ENCODE results near the gene OPRD1.

Gene OPRD1

GRCh38 chr1:28796352-28797211 is 15.4 kb upstream of the OPRD1 start:
- TF ChIP-seq CEBPB (IDR thresholded peaks at IDR 0.05), result no peak
- 0 out of 2 replicates have a peak, but pooled peaks have one; percentile 21 for TF ChIP-seq RAD21 (IDR thresholded peaks at IDR 0.05; ENCODE audit: low read depth)

GRCh38 chr1:28800324-28800723 is 11.6 kb upstream of the OPRD1 start:
- TF ChIP-seq TEAD4 (IDR thresholded peaks at IDR 0.05) (no peak), RAD21 (IDR thresholded peaks at IDR 0.05; ENCODE audit: low read depth) (no peak), FOXM1 (IDR thresholded peaks at IDR 0.05; ENCODE audit: borderline replicate concordance, low read depth) (no peak), YY1 (IDR thresholded peaks at IDR 0.05; ENCODE audit: low read depth) (no peak), TCF12 (IDR thresholded peaks at IDR 0.05; ENCODE audit: low read depth) (no peak), USF1 (IDR thresholded peaks at IDR 0.05) (no peak)

- no peak for TF ChIP-seq EGR1 (IDR thresholded peaks at IDR 0.05)
- no peak for TF ChIP-seq REST (IDR thresholded peaks at IDR 0.05; ENCODE audit: low read depth)
- no peak for TF ChIP-seq EP300 (IDR thresholded peaks at IDR 0.05; ENCODE audit: borderline replicate concordance)
- TF ChIP-seq TCF12 (IDR thresholded peaks at IDR 0.05; ENCODE audit: low read depth), result no peak
- no peak for TF ChIP-seq FOXM1 (IDR thresholded peaks at IDR 0.05; ENCODE audit: borderline replicate concordance, low read depth)
- no peak for TF ChIP-seq TAF1 (IDR thresholded peaks at IDR 0.05; ENCODE audit: low read depth)
- TF ChIP-seq NFIC (IDR thresholded peaks at IDR 0.05), result no peak
Observed at GRCh38 chr1:28801461-28801860, 10.5 kb upstream of the OPRD1 start.

- TF ChIP-seq CEBPB (IDR thresholded peaks at IDR 0.05) (no peak), RAD21 (IDR thresholded peaks at IDR 0.05; ENCODE audit: low read depth) (no peak), YY1 (IDR thresholded peaks at IDR 0.05; ENCODE audit: low read depth) (no peak), NFIC (IDR thresholded peaks at IDR 0.05) (no peak), TCF12 (IDR thresholded peaks at IDR 0.05; ENCODE audit: low read depth) (no peak), USF1 (IDR thresholded peaks at IDR 0.05) (no peak), REST (IDR thresholded peaks at IDR 0.05; ENCODE audit: low read depth) (no peak), EP300 (IDR thresholded peaks at IDR 0.05; ENCODE audit: borderline replicate concordance) (no peak), TAF1 (IDR thresholded peaks at IDR 0.05; ENCODE audit: low read depth) (no peak)
Observed at GRCh38 chr1:28803051-28803450, 8.9 kb upstream of the OPRD1 start.

GRCh38 chr1:28803662-28804061 is 8.3 kb upstream of the OPRD1 start:
- TF ChIP-seq NFIC (IDR thresholded peaks at IDR 0.05) (no peak), USF1 (IDR thresholded peaks at IDR 0.05) (no peak), ZBTB7A (IDR thresholded peaks at IDR 0.05; ENCODE audit: low read depth) (no peak), EGR1 (IDR thresholded peaks at IDR 0.05) (no peak), FOXM1 (IDR thresholded peaks at IDR 0.05; ENCODE audit: borderline replicate concordance, low read depth) (no peak), CEBPB (IDR thresholded peaks at IDR 0.05) (no peak), REST (IDR thresholded peaks at IDR 0.05; ENCODE audit: low read depth) (no peak), TEAD4 (IDR thresholded peaks at IDR 0.05) (no peak), YY1 (IDR thresholded peaks at IDR 0.05; ENCODE audit: low read depth) (no peak), EP300 (IDR thresholded peaks at IDR 0.05; ENCODE audit: borderline replicate concordance) (no peak), CREB1 (IDR thresholded peaks at IDR 0.05; ENCODE audit: low read depth) (no peak), TCF12 (IDR thresholded peaks at IDR 0.05; ENCODE audit: low read depth) (no peak), MAX (IDR thresholded peaks at IDR 0.05) (no peak), RAD21 (IDR thresholded peaks at IDR 0.05; ENCODE audit: low read depth) (no peak)

Data from Ishikawa (cell line).